ENCODE measurements around the gene PTPN1. TPM values are rescaled to one million over a fixed set of nuclear protein-coding genes. Genes with fewer than 3 reads are reported as not detected.

Gene PTPN1
- total RNA-seq, 1 donor from 2014 or later, result 30.3 TPM

- Mint-ChIP-seq H3K27me3 (ENCODE audit: low read depth) (no peaks in the 10 kb centered on the region), H3K9me3 (ENCODE audit: low read depth) (no peaks in the 10 kb centered on the region), H3K4me1 (ENCODE audit: low read depth) (peaks cover 31% of the 10 kb centered on the region), H3K4me3 (ENCODE audit: unreplicated experiment) (no peak overlapping the region), H3K36me3 (ENCODE audit: low read depth) (no peaks in the 10 kb centered on the region), H3K27ac (ENCODE audit: unreplicated experiment) (no peak overlapping the region)
- TF ChIP-seq CTCF (IDR thresholded peaks at IDR 0.05), result no peak
- DNase-seq (ENCODE audit: low spot score), result no peak
Measured at GRCh38 chr20:50547964-50548363, 37.8 kb downstream of the PTPN1 start.

GRCh38 chr20:50548396-50548795 lies 38.2 kb downstream of the PTPN1 start:
- Mint-ChIP-seq H3K27ac (ENCODE audit: unreplicated experiment) (peak overlapping the region; percentile 27), H3K36me3 (ENCODE audit: low read depth) (no peaks in the 10 kb centered on the region), H3K4me1 (ENCODE audit: low read depth) (peaks cover 29% of the 10 kb centered on the region), H3K27me3 (ENCODE audit: low read depth) (no peaks in the 10 kb centered on the region), H3K4me3 (ENCODE audit: unreplicated experiment) (no peak overlapping the region), H3K9me3 (ENCODE audit: low read depth) (no peaks in the 10 kb centered on the region)
- DNase-seq (ENCODE audit: low spot score), result no peak
- no peak for TF ChIP-seq CTCF (IDR thresholded peaks at IDR 0.05)

GRCh38 chr20:50550531-50550930 lies 40.3 kb downstream of the PTPN1 start:
- no peak for TF ChIP-seq CTCF (IDR thresholded peaks at IDR 0.05)
- Mint-ChIP-seq H3K4me3 (ENCODE audit: unreplicated experiment) (no peak overlapping the region), H3K27me3 (ENCODE audit: low read depth) (no peaks in the 10 kb centered on the region), H3K4me1 (ENCODE audit: low read depth) (peaks cover 27% of the 10 kb centered on the region), H3K27ac (ENCODE audit: unreplicated experiment) (no peak overlapping the region), H3K9me3 (ENCODE audit: low read depth) (no peaks in the 10 kb centered on the region), H3K36me3 (ENCODE audit: low read depth) (no peaks in the 10 kb centered on the region)
- no peak for DNase-seq (ENCODE audit: low spot score)

GRCh38 chr20:50551288-50551687 lies 41.1 kb downstream of the PTPN1 start:
- DNase-seq (ENCODE audit: low spot score), result no peak
- H3K36me3 Mint-ChIP-seq (ENCODE audit: low read depth), result no peaks in the 10 kb centered on the region
- peaks cover 26% of the 10 kb centered on the region for H3K4me1 Mint-ChIP-seq (ENCODE audit: low read depth)
- TF ChIP-seq CTCF (IDR thresholded peaks at IDR 0.05), result no peak
- no peak overlapping the region for H3K27ac Mint-ChIP-seq (ENCODE audit: unreplicated experiment)
- no peaks in the 10 kb centered on the region for H3K27me3 Mint-ChIP-seq (ENCODE audit: low read depth)
- H3K9me3 Mint-ChIP-seq (ENCODE audit: low read depth), result no peaks in the 10 kb centered on the region
- H3K4me3 Mint-ChIP-seq (ENCODE audit: unreplicated experiment), result no peak overlapping the region

GRCh38 chr20:50552979-50553378 lies 42.8 kb downstream of the PTPN1 start:
- H3K4me1 Mint-ChIP-seq (ENCODE audit: low read depth), result peaks cover 23% of the 10 kb centered on the region
- no peak for TF ChIP-seq CTCF (IDR thresholded peaks at IDR 0.05)
- no peaks in the 10 kb centered on the region for H3K9me3 Mint-ChIP-seq (ENCODE audit: low read depth)
- H3K36me3 Mint-ChIP-seq (ENCODE audit: low read depth), result peaks cover under 1% of the 10 kb centered on the region
- H3K4me3 Mint-ChIP-seq (ENCODE audit: unreplicated experiment), result no peak overlapping the region
- H3K27ac Mint-ChIP-seq (ENCODE audit: unreplicated experiment), result no peak overlapping the region
- no peak for DNase-seq (ENCODE audit: low spot score)
- H3K27me3 Mint-ChIP-seq (ENCODE audit: low read depth), result no peaks in the 10 kb centered on the region

Data from chondrocyte (in vitro differentiated cells).